DOHH2 (cell line): ENCODE measurements around the gene TBR1.

ENCODE experiments used
- CTCF ChIP-seq: fragments of 200-600 bp; sonication (generic); IDR thresholded peaks from one replicate; pipeline ENCODE4 v1.5.1; 2014; ENCODE audit warnings: antibody characterized with exemption, mild to moderate bottlenecking, low read depth, low read length; ENCODE audit not compliant: poor library complexity, severe bottlenecking
- EZH2phosphoT487 ChIP-seq: fragments of 200-600 bp; sonication (generic); IDR thresholded peaks from 2 replicates; pipeline ENCODE4 v1.6.1; 2017; ENCODE audit warnings: borderline replicate concordance, mild to moderate bottlenecking, antibody characterized with exemption, low read length, moderate library complexity, mixed read lengths

- TF ChIP-seq CTCF, result no peak
- no peak for TF ChIP-seq EZH2phosphoT487
Observed at GRCh38 chr2:161448431-161448830, 32.3 kb downstream of the TBR1 start.
